ENCODE data around the gene SMAP2. TPM values are rescaled to one million over a fixed set of nuclear protein-coding genes. Genes with fewer than 3 reads are reported as not detected.

Gene SMAP2
- total and polyA plus RNA-seq, 8 donors = 7.2 to 26.1 (median 12.3) TPM

DNA sequence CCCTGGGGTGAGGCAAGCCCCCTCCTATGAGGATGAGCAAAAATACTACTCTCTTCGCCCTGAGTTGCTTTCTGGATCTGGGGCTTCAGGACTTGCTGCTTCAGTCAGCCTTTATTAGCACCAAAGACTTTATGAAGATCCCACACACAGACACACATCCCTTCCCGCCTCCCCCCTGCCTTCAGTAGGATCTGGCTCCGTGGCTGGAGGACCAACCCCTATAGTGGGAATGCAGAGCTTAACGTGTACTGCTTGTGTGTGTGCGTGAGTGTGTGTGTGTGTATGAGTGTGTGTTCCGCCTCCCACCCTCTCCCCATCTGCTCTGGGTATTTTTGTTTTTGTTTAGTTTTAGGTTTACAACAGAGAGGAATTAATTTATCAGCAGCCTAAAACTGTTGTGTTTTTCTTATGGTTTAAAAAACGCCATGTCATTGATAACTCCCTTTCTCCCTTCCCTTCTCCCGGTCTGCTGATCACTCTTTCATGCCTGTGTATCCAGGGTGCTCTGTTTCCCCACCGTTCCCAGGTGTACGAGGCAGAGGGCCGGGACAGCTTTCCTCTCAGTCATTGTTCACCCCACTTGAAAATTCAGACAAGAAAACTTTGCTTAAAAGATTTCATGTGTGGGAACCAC, 49.2 kb downstream of the SMAP2 start:
- no peak overlapping the region for H3K27ac ChIP-seq
- DNase-seq (no peak), ATAC-seq (no peak), FAIRE-seq (no peak)
- H3K9me3 ChIP-seq = no peaks in the 10 kb centered on the region
- intact Hi-C loops (cut with DNase I) = no loop called here
- H3K4me3 ChIP-seq = no peak overlapping the region
- peaks cover 0 to 9% (median 0%) of the 10 kb centered on the region in 3 donors for H3K36me3 ChIP-seq
- H3K4me1 ChIP-seq = no peaks in the 10 kb centered on the region
- WGBS, 2 donors = 86 to 89% methylated on average over 11 of the region's 11 CpGs
- TF ChIP-seq, protein P1, sequence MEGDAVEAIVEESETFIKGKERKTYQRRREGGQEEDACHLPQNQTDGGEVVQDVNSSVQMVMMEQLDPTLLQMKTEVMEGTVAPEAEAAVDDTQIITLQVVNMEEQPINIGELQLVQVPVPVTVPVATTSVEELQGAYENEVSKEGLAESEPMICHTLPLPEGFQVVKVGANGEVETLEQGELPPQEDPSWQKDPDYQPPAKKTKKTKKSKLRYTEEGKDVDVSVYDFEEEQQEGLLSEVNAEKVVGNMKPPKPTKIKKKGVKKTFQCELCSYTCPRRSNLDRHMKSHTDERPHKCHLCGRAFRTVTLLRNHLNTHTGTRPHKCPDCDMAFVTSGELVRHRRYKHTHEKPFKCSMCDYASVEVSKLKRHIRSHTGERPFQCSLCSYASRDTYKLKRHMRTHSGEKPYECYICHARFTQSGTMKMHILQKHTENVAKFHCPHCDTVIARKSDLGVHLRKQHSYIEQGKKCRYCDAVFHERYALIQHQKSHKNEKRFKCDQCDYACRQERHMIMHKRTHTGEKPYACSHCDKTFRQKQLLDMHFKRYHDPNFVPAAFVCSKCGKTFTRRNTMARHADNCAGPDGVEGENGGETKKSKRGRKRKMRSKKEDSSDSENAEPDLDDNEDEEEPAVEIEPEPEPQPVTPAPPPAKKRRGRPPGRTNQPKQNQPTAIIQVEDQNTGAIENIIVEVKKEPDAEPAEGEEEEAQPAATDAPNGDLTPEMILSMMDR (IDR thresholded peaks at IDR 0.05) = no peak
- H3K27me3 ChIP-seq = no peaks in the 10 kb centered on the region

DNA sequence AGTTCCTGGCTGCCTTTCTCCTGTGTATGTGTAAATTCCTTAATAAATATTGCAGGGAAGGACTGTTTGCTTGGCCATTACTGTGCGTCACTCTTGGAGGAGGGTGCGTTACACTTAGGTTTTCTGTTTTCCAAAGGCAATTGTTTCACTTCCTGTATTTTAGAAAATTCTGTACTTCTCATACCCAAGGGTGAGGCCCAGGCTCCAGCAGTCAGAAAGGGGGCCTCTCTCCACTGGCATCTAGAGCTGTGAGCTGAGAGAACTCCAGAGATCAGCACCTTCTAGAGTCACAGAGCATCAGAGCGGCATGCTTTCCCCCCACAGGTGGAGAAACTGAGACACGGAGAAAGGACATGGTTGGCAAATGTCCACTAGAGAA, 49.7 kb downstream of the SMAP2 start:
- Histone ChIP-seq H3K27ac (no peak overlapping the region), H3K4me1 (no peaks in the 10 kb centered on the region), H3K36me3 (peaks cover 0 to 4% (median 0%) of the 10 kb centered on the region in 3 donors), H3K27me3 (no peaks in the 10 kb centered on the region), H3K9me3 (no peaks in the 10 kb centered on the region), H3K4me3 (no peak overlapping the region)
- FAIRE-seq (no peak), DNase-seq (no peak), ATAC-seq (peak in 2 of 4 donors; percentile 63 to 71)
- TF ChIP-seq, protein P1 (IDR thresholded peaks at IDR 0.05) = no peak
- intact Hi-C loops (cut with DNase I) = no loop called here
- 95 to 99% methylated on average over 4 of the region's 4 CpGs for WGBS, 2 donors

DNA sequence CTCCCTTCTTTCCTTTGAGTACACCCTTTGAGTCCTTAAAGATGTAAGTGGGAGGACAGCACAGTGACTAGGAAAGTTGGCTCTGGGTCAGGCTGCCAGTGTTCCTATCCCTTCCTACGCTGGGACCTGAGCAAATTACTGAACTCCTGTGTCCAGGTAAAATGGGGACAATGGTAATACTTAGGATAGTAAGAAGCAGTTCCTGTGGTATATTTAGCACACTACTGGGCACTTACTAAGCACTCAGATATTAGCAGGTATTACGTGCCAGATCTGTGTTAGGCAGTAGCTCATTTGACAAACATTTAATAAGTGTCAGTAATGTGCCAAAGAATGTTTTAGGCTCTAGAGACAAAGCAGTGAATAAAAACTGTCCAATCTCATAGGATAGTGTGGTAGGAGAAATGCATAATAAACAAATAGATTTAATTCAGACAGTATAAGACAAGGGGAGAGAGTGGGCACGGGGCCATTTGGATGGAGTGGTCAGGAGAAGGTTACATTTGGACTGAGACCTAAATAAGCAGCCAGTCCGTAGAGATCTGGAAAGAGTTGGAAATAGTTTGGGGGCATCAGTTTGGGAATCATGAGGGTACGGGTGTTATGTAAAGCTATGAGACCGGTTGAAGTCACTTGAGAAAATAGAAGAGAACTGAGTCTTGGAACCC, 50.6 kb downstream of the SMAP2 start:
- Histone ChIP-seq H3K27me3 (no peaks in the 10 kb centered on the region), H3K4me1 (no peaks in the 10 kb centered on the region), H3K4me3 (no peak overlapping the region), H3K27ac (no peak overlapping the region), H3K36me3 (no peaks in the 10 kb centered on the region), H3K9me3 (no peaks in the 10 kb centered on the region)
- intact Hi-C loops (cut with DNase I) = no loop called here
- TF ChIP-seq, protein P1 (IDR thresholded peaks at IDR 0.05) = no peak
- FAIRE-seq (no peak), ATAC-seq (no peak), DNase-seq (no peak)
- WGBS, 2 donors = 94 to 98% methylated on average over 6 of the region's 6 CpGs

DNA sequence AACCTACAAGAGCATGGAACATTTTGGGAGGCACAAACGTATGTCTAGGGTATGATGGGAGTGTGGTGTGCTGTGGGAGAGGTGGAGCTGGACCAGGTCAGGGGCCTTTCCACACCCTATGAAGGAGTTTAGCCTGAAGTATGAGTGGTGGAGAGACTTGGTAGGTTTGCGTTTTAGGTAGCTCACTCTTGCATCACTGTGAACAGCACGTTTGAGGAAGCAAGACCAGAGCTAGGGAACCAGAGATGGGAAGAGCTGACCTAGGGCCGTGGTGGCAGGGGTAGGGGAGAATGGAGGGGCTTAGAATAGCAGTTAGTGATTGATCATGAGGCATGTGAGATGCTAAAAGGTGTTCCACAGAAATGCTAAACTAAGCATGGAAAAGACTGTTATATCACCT, 51.7 kb downstream of the SMAP2 start:
- no peak for FAIRE-seq
- 89 to 93% methylated on average over 4 of the region's 4 CpGs for WGBS, 2 donors
- no peak overlapping the region for H3K4me3 ChIP-seq
- no peak for DNase-seq
- intact Hi-C loops (cut with DNase I) = no loop called here
- ATAC-seq = no peak
- H3K27me3 ChIP-seq = no peaks in the 10 kb centered on the region
- H3K27ac ChIP-seq = no peak overlapping the region
- H3K4me1 ChIP-seq = no peaks in the 10 kb centered on the region
- no peaks in the 10 kb centered on the region for H3K36me3 ChIP-seq
- no peaks in the 10 kb centered on the region for H3K9me3 ChIP-seq
- TF ChIP-seq, protein P1 (IDR thresholded peaks at IDR 0.05) = no peak

DNA sequence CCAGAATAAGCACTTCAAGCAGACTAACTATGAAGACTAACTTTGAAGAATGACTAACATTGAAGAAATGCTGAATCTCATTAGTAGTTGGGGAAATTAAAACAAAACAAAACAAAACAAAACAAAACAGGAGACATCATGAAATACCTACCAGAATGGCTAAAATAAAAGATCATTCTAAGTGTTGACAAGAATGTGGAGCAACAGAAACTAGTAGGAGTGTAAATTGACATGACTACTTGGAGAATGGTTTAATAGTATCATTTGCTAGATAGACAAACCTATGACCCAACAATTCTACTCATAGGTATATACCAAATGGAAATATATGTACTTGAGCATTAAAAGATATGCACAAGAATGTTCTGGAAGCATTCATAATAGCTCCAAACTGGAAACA, 57.9 kb downstream of the SMAP2 start:
- Histone ChIP-seq H3K36me3 (no peaks in the 10 kb centered on the region), H3K4me1 (no peaks in the 10 kb centered on the region), H3K27me3 (no peaks in the 10 kb centered on the region), H3K9me3 (no peaks in the 10 kb centered on the region), H3K27ac (no peak overlapping the region), H3K4me3 (no peak overlapping the region)
- intact Hi-C loops (cut with DNase I) = no loop called here
- FAIRE-seq (no peak), ATAC-seq (no peak), DNase-seq (no peak)
- TF ChIP-seq, protein P1 (IDR thresholded peaks at IDR 0.05) = no peak
